ENCODE measurements around the gene SORCS1.

Gene SORCS1

DNA sequence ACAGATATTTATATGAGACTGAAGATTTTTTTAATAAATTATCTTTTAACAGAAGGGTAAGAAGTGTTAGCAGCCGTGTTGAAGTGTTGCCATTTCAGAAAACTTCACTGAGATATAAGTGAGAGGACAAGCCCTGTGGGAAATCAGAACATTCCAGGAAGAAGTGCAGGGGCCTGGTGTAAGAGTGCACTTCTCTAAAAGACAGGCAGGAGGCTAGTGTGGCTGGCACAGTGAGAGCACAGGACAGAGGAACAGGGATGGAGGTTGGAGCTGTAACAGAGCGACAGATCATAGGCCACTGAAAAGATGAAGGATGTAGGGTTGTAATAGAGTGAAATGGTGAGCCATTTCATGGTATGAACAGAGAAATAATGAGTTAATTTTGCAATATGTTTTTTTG is 608.9 kb downstream of the SORCS1 start:
- TF ChIP-seq, protein P1, sequence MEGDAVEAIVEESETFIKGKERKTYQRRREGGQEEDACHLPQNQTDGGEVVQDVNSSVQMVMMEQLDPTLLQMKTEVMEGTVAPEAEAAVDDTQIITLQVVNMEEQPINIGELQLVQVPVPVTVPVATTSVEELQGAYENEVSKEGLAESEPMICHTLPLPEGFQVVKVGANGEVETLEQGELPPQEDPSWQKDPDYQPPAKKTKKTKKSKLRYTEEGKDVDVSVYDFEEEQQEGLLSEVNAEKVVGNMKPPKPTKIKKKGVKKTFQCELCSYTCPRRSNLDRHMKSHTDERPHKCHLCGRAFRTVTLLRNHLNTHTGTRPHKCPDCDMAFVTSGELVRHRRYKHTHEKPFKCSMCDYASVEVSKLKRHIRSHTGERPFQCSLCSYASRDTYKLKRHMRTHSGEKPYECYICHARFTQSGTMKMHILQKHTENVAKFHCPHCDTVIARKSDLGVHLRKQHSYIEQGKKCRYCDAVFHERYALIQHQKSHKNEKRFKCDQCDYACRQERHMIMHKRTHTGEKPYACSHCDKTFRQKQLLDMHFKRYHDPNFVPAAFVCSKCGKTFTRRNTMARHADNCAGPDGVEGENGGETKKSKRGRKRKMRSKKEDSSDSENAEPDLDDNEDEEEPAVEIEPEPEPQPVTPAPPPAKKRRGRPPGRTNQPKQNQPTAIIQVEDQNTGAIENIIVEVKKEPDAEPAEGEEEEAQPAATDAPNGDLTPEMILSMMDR (conservative IDR thresholded peaks at IDR 0.05; ENCODE audit: low read depth, low read length), result no peak
- H3K4me3 ChIP-seq (ENCODE audit: low read length), result no peak overlapping the region
- no peak for DNase-seq (ENCODE audit: low read depth)

- no peak overlapping the region for H3K4me3 ChIP-seq (ENCODE audit: low read length)
- DNase-seq (ENCODE audit: low read depth), result no peak
- TF ChIP-seq, protein P1 (conservative IDR thresholded peaks at IDR 0.05; ENCODE audit: low read depth, low read length), result no peak
Measured at GRCh38 chr10:106551501-106552062, 612.9 kb downstream of the SORCS1 start.

GRCh38 chr10:106548832-106549231 is 615.7 kb downstream of the SORCS1 start:
- H3K4me3 ChIP-seq (ENCODE audit: low read length), result no peak overlapping the region
- DNase-seq (ENCODE audit: low read depth), result no peak
- TF ChIP-seq, protein P1 (conservative IDR thresholded peaks at IDR 0.05; ENCODE audit: low read depth, low read length), result no peak

DNA sequence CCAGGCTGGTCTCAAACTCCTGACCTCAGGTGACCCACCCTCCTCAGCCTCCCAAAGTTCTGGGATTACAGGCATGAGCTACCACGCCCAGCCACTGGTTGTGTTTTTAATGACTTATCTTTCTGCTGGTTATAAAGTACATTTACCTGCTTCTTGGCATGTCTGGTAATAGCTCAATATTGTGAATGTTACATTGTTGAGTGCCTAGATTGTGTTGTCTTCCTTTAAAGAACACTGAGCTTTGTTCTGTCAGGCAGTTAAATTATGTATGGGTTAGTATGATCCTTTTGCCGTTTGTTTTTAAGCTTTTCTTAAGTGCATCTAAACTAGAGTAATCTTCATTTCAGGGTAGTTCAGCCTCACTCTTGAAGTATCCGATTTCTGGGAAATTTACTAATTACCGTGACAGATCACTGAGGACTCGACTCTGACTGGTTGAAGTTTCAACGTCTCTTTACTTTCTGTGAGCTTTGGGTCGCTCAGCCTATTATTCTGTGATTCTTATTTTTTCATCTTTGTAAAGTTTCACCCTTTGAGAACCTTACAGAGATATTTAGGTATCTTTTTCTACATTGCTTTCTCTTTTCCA is 617.4 kb downstream of the SORCS1 start:
- DNase-seq (ENCODE audit: low read depth), result no peak
- no peak overlapping the region for H3K4me3 ChIP-seq (ENCODE audit: low read length)
- TF ChIP-seq, protein P1 (conservative IDR thresholded peaks at IDR 0.05; ENCODE audit: low read depth, low read length), result no peak

- no peak overlapping the region for H3K4me3 ChIP-seq (ENCODE audit: low read length)
- no peak for DNase-seq (ENCODE audit: low read depth)
- TF ChIP-seq, protein P1 (conservative IDR thresholded peaks at IDR 0.05; ENCODE audit: low read depth, low read length), result no peak
Measured at GRCh38 chr10:106542461-106542860, 622.0 kb downstream of the SORCS1 start.

- no peak for DNase-seq (ENCODE audit: low read depth)
- TF ChIP-seq, protein P1 (conservative IDR thresholded peaks at IDR 0.05; ENCODE audit: low read depth, low read length), result no peak
- H3K4me3 ChIP-seq (ENCODE audit: low read length), result no peak overlapping the region
Measured at GRCh38 chr10:106540645-106541044, 623.9 kb downstream of the SORCS1 start.

- no peak for DNase-seq (ENCODE audit: low read depth)
- no peak overlapping the region for H3K4me3 ChIP-seq (ENCODE audit: low read length)
- TF ChIP-seq, protein P1 (conservative IDR thresholded peaks at IDR 0.05; ENCODE audit: low read depth, low read length), result no peak
Measured at GRCh38 chr10:106537866-106538265, 626.6 kb downstream of the SORCS1 start.

Data from retinal pigment epithelial cell (primary cell).